OCI-M1 (cell line): ENCODE data around the gene TMEM121B.

Source experiments
- DNase-seq: peaks from one replicate; lab custom pipeline; 2025; lab: John Stamatoyannopoulos, UW

The TMEM121B gene

GRCh38 chr22:17087498-17088131 lies 33.5 kb downstream of the TMEM121B start:
- peak; percentile 85 for DNase-seq

GRCh38 chr22:17086788-17087497 lies 34.2 kb downstream of the TMEM121B start:
- DNase-seq = no peak

- DNase-seq = no peak
Observed at GRCh38 chr22:17086296-17086695, 34.9 kb downstream of the TMEM121B start.

- DNase-seq = no peak
Observed at GRCh38 chr22:17085277-17086181, 35.6 kb downstream of the TMEM121B start.

- peak; percentile 83 for DNase-seq
Observed at GRCh38 chr22:17084554-17085276, 36.4 kb downstream of the TMEM121B start, which contains the start of gene IL17RA. TSS of gene IL17RA (plus strand) at chr22:17085000. CDS start at chr22:17085092, 92 bp downstream.

GRCh38 chr22:17083811-17084441 lies 37.2 kb downstream of the TMEM121B start:
- DNase-seq = no peak

GRCh38 chr22:17083255-17083654 lies 37.9 kb downstream of the TMEM121B start:
- DNase-seq = no peak

GRCh38 chr22:17079572-17079971 lies 41.6 kb downstream of the TMEM121B start:
- DNase-seq = no peak

GRCh38 chr22:17077255-17077654 lies 43.9 kb downstream of the TMEM121B start:
- no peak for DNase-seq

GRCh38 chr22:17074648-17075002 lies 46.5 kb downstream of the TMEM121B start:
- DNase-seq = no peak

- DNase-seq = no peak
Observed at GRCh38 chr22:17072877-17073276, 48.3 kb downstream of the TMEM121B start.
